GM21717 (cell line): Measurements from ENCODE around the gene HIC2.
"Not testable (repeated sequence)": the region's sequence is repeated elsewhere in the genome, so short reads cannot be mapped to it uniquely, and the experiment has no call there.

Source experiments
- ATAC-seq: cut with Tn5 transposase; IDR thresholded peaks from one replicate; pipeline ENCODE4 v1.9.1; 2021; ENCODE audit warnings: mild to moderate bottlenecking, moderate library complexity; ENCODE audit not compliant: unreplicated experiment

Gene HIC2

GRCh38 chr22:21434378-21435233, 17.4 kb downstream of the HIC2 start:
- ATAC-seq = not testable (repeated sequence)

GRCh38 chr22:21435998-21436810, 19.0 kb downstream of the HIC2 start:
- ATAC-seq = not testable (repeated sequence)

GRCh38 chr22:21438013-21438412, 20.8 kb downstream of the HIC2 start:
- ATAC-seq = not testable (repeated sequence)

- ATAC-seq = not testable (repeated sequence)
These were observed 23.0 kb downstream of the HIC2 start for GRCh38 chr22:21440018-21440636.

- ATAC-seq = not testable (repeated sequence)
These were observed 23.5 kb downstream of the HIC2 start for GRCh38 chr22:21440676-21441075.

- not testable (repeated sequence) for ATAC-seq
These were observed 24.0 kb downstream of the HIC2 start for GRCh38 chr22:21441170-21441569.

GRCh38 chr22:21442123-21442522, 25.0 kb downstream of the HIC2 start:
- not testable (repeated sequence) for ATAC-seq

GRCh38 chr22:21442646-21443045, 25.5 kb downstream of the HIC2 start:
- ATAC-seq = not testable (repeated sequence)

GRCh38 chr22:21443057-21443734, 26.0 kb downstream of the HIC2 start:
- no peak for ATAC-seq

GRCh38 chr22:21443735-21444421, 26.7 kb downstream of the HIC2 start:
- ATAC-seq = no peak

GRCh38 chr22:21444701-21445436, 27.7 kb downstream of the HIC2 start:
- no peak for ATAC-seq

- no peak for ATAC-seq
These were observed 28.4 kb downstream of the HIC2 start for GRCh38 chr22:21445437-21446127.

- ATAC-seq = no peak
These were observed 29.1 kb downstream of the HIC2 start for GRCh38 chr22:21446128-21446826.

- no peak for ATAC-seq
These were observed 29.9 kb downstream of the HIC2 start for GRCh38 chr22:21446827-21447690.

- no peak for ATAC-seq
These were observed 30.7 kb downstream of the HIC2 start for GRCh38 chr22:21447694-21448402.

- ATAC-seq = no peak
These were observed 31.7 kb downstream of the HIC2 start for GRCh38 chr22:21448627-21449416.
